ENCODE measurements around the gene CABYR. TPM values are rescaled to one million over a fixed set of nuclear protein-coding genes. Genes with fewer than 3 reads are reported as not detected.

Gene CABYR
- total RNA-seq, 1 donor = 4.0 TPM

DNA sequence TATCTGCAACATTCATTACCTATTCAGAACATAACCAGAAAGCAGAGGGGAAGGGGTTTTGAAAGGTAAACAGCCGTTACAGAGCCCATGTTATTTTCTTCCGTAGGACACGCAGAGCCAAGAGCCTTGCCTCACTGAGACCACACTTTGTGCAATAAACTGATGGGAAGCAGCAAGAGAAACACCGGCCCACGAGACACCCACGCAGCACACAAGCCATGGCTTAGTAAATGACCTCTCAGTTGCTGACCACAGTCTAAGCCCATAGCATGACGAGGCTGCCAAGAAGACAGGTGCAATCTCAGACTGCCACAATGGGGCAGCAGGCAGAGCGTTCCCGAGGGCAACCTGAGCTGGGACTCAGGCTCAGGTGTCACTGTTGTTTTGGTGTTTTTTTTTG, 59.6 kb downstream of the CABYR start:
- Histone ChIP-seq H4K20me1 (ENCODE audit: insufficient read depth, low read length) (no peaks in the 10 kb centered on the region), H3K4me1 (ENCODE audit: insufficient read depth, low read length) (no peaks in the 10 kb centered on the region), H2AFZ (ENCODE audit: low read length) (no peak overlapping the region), H3K27me3 (ENCODE audit: insufficient read depth, low read length) (no peaks in the 10 kb centered on the region), H3K79me2 (ENCODE audit: insufficient read depth, low read length) (no peaks in the 10 kb centered on the region), H3K9me3 (ENCODE audit: low read depth, low read length) (no peaks in the 10 kb centered on the region), H3K4me3 (ENCODE audit: insufficient read depth, low read length) (no peak overlapping the region), H3K4me2 (ENCODE audit: insufficient read depth, low read length) (no peak overlapping the region), H3K27ac (ENCODE audit: low read depth, low read length) (no peak overlapping the region), H3K36me3 (ENCODE audit: insufficient read depth, low read length) (no peaks in the 10 kb centered on the region)
- DNase-seq (ENCODE audit: insufficient read length, low spot score, missing footprints) = peak; percentile 25
- TF ChIP-seq, protein P1, sequence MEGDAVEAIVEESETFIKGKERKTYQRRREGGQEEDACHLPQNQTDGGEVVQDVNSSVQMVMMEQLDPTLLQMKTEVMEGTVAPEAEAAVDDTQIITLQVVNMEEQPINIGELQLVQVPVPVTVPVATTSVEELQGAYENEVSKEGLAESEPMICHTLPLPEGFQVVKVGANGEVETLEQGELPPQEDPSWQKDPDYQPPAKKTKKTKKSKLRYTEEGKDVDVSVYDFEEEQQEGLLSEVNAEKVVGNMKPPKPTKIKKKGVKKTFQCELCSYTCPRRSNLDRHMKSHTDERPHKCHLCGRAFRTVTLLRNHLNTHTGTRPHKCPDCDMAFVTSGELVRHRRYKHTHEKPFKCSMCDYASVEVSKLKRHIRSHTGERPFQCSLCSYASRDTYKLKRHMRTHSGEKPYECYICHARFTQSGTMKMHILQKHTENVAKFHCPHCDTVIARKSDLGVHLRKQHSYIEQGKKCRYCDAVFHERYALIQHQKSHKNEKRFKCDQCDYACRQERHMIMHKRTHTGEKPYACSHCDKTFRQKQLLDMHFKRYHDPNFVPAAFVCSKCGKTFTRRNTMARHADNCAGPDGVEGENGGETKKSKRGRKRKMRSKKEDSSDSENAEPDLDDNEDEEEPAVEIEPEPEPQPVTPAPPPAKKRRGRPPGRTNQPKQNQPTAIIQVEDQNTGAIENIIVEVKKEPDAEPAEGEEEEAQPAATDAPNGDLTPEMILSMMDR (IDR thresholded peaks at IDR 0.05; ENCODE audit: extremely low read depth, low read depth, low read length) = no peak

DNA sequence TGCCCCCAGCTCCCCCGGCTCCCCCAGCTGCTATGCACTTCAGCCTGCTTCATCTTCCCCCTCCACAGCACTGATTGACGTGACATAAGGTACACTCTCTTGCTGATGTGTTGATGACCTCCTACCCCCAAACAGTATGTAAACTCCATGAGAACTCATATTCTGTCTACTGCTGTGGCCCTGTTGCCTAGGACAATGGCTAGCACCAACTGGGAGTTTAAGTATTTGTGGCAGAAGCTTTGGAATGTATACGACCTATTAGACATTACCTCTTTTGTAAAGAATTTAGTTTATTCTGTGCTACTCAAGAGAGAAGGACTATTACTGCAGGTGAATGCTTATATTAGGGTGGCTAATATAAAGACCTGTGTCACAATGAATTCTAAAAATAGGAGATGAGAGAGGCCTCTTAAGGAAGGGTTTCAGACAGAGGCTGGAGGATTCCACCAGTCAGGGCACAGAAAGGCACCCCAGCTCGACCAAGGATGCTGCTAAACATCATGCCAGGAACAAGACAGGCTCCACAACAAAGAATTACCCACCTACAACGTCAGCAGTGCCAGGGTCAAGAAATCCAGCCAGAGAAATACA, 60.6 kb downstream of the CABYR start:
- no peak for DNase-seq (ENCODE audit: insufficient read length, low spot score, missing footprints)
- Histone ChIP-seq H3K4me3 (ENCODE audit: insufficient read depth, low read length) (no peak overlapping the region), H3K27me3 (ENCODE audit: insufficient read depth, low read length) (no peaks in the 10 kb centered on the region), H3K9me3 (ENCODE audit: low read depth, low read length) (no peaks in the 10 kb centered on the region), H3K4me2 (ENCODE audit: insufficient read depth, low read length) (no peak overlapping the region), H3K79me2 (ENCODE audit: insufficient read depth, low read length) (no peaks in the 10 kb centered on the region), H3K4me1 (ENCODE audit: insufficient read depth, low read length) (no peaks in the 10 kb centered on the region), H3K36me3 (ENCODE audit: insufficient read depth, low read length) (no peaks in the 10 kb centered on the region), H3K27ac (ENCODE audit: low read depth, low read length) (no peak overlapping the region), H4K20me1 (ENCODE audit: insufficient read depth, low read length) (no peaks in the 10 kb centered on the region), H2AFZ (ENCODE audit: low read length) (no peak overlapping the region)
- TF ChIP-seq, protein P1 (IDR thresholded peaks at IDR 0.05; ENCODE audit: extremely low read depth, low read depth, low read length) = no peak

DNA sequence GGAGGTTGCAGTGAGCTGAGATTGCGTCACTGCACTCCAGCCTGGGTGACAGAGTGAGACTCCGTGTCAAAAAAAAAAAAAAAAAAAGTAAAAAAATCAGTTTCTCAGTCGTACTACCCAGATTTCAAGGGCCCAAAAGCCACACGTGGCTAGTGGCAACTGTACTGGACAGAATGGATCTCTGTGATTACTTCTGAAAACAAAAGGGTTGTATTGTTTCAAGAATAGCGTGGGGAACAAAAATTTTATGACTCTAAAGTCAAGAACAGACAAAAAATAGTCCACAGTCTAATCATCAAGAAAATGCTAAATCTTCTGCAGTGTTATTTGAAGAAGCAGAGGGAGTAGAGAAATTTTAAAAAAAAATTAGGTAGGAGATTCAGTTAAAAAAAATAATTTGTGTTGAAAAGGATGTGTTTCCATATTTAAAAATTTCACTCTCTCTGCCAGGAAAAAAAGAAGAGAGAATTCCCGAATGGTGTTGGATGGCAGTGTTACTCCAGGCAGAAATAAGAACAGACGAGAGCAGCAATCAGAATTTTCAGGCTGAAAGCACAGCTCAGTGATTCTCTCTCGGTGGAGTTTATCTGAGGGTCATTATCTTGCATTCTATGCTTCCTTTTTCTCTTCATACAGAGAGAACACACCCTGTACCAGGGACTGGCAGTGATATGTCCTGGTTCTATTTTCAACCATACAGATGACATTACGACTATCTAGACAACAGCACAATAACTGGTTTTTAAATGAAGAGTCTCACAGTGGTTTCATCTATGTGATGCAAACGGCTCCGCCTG, 61.8 kb downstream of the CABYR start:
- TF ChIP-seq, protein P1 (IDR thresholded peaks at IDR 0.05; ENCODE audit: extremely low read depth, low read depth, low read length) = no peak
- Histone ChIP-seq H3K4me2 (ENCODE audit: insufficient read depth, low read length) (no peak overlapping the region), H4K20me1 (ENCODE audit: insufficient read depth, low read length) (no peaks in the 10 kb centered on the region), H3K9me3 (ENCODE audit: low read depth, low read length) (no peaks in the 10 kb centered on the region), H3K27ac (ENCODE audit: low read depth, low read length) (no peak overlapping the region), H3K4me3 (ENCODE audit: insufficient read depth, low read length) (no peak overlapping the region), H2AFZ (ENCODE audit: low read length) (no peak overlapping the region), H3K27me3 (ENCODE audit: insufficient read depth, low read length) (no peaks in the 10 kb centered on the region), H3K4me1 (ENCODE audit: insufficient read depth, low read length) (no peaks in the 10 kb centered on the region), H3K79me2 (ENCODE audit: insufficient read depth, low read length) (no peaks in the 10 kb centered on the region), H3K36me3 (ENCODE audit: insufficient read depth, low read length) (no peaks in the 10 kb centered on the region)
- DNase-seq (ENCODE audit: insufficient read length, low spot score, missing footprints) = peak; percentile 71
